GM13976 (cell line): Measurements from ENCODE around the gene P2RY13.

ENCODE experiments used
- DNase-seq: peaks from one replicate; pipeline ENCODE4 v3.0.0; 2012; ENCODE audit warnings: low spot score
- in situ Hi-C: fragments of 300-500 bp; cut with MboI; formaldehyde crosslinking; loops from one replicate; pipeline ENCODE4 v1.12.0; 2022; ENCODE audit warnings: low sequenced_read_pairs, mixed read lengths, inconsistent platforms; ENCODE audit not compliant: unreplicated experiment
- TF ChIP-seq, protein P1 (sequence below): IDR thresholded peaks from 2 replicates; pipeline ENCODE4 v1.5.1; 2012; ENCODE audit warnings: borderline replicate concordance, mild to moderate bottlenecking; ENCODE audit not compliant: insufficient read depth; ENCODE audit errors: extremely low read depth, missing control alignments, control extremely low read depth

The P2RY13 gene

DNA sequence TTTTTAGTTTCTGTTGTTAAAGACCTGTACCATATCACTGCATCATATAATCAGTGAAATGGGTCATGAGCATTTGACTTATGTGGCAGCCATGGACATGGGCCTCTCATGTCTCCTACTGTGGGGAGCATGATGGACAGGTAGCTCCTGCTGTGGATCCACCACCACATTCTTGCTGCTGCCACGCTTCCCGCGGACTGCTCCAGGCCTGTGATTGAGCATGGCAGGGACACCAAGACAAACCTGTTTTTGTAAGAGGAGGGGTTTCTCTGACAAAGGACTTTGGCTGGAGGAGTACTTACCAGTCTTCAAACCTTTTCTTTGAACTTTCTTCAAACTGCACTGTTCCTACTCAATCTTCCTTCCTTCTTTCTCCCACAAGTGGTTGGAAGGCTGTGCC, 33.1 kb downstream of the P2RY13 start:
- DNase-seq: no peak
- TF ChIP-seq, protein P1, sequence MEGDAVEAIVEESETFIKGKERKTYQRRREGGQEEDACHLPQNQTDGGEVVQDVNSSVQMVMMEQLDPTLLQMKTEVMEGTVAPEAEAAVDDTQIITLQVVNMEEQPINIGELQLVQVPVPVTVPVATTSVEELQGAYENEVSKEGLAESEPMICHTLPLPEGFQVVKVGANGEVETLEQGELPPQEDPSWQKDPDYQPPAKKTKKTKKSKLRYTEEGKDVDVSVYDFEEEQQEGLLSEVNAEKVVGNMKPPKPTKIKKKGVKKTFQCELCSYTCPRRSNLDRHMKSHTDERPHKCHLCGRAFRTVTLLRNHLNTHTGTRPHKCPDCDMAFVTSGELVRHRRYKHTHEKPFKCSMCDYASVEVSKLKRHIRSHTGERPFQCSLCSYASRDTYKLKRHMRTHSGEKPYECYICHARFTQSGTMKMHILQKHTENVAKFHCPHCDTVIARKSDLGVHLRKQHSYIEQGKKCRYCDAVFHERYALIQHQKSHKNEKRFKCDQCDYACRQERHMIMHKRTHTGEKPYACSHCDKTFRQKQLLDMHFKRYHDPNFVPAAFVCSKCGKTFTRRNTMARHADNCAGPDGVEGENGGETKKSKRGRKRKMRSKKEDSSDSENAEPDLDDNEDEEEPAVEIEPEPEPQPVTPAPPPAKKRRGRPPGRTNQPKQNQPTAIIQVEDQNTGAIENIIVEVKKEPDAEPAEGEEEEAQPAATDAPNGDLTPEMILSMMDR: no peak
- in situ Hi-C loops: no loop called here

DNA sequence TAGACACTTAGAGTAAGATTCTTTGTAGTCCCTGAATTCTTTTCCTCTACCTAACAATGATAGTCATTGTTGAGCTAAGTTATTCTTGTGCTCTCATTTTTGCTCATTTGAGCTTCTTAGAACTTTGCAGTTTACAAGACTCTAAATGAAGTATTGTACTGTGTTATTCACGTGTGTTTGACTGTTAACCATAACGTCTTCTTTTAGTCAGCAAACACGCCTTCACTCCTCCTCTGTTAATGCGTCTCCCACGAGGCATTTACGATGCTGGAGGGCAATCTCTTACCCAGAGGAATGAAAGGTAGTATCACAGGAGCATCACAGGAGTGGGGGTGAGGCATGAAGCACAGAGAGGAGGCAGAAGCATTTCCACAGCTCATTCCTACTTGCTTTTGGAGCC, 36.2 kb downstream of the P2RY13 start:
- TF ChIP-seq, protein P1: no peak
- no peak for DNase-seq
- in situ Hi-C loops: no loop called here

DNA sequence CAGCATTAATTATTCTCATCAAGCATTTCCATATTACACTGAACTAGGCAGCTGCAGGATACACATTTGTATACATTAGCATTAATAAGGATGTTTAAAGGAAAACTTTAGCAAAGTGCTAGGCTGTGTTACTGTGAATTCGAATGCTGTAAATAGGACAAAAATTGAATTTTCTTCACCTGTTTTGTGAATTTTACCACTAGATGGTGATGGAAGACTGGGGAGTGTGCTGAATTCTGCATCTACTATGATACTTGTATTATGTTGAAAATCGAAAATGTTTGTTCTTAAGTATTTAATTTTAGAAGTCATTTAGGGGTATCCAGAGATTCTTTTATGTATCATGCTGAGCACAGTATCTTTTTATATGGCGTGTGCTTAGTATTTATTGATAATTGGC, 38.7 kb downstream of the P2RY13 start:
- no peak for DNase-seq
- TF ChIP-seq, protein P1: no peak
- in situ Hi-C loops: no loop called here

DNA sequence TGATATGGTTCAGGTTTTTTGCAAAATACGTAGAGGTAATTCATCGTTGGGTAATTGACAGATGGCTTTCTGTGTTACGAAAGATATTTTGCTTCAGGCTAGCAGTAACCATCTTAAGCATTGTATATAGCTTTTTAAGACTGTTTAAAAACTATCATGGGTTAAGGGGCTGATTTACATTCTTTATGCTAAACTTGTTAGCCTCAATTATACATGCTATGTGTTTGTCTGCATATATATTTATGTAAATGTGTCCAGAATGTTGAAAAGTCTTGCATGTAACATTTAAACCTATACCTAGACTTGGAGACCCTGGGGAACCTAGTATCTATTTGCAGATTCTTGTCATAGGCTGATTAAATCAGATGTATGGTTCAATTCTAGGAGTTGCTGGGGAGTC, 39.9 kb downstream of the P2RY13 start:
- TF ChIP-seq, protein P1: no peak
- DNase-seq: no peak
- in situ Hi-C loops: no loop called here

DNA sequence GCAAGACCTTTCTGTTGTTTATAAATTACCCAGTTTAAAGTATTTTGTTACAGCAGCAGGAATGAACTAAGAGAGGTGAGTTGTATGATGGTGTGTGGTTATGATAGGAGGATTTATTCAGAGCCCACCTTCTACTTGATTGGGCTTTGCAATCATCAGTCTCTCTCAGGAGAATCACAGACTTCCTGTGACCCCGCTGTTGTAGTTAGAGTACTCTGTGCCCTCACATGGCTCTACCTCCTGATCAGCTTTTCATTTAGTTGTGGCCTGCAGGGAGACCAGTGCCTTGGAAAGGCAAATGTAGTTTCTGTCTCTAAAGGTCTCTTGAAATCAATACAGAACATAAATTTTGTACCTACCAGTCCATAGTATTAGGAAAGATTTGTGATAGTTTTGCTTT, 43.4 kb downstream of the P2RY13 start:
- in situ Hi-C loops: no loop called here
- no peak for DNase-seq
- TF ChIP-seq, protein P1: no peak

DNA sequence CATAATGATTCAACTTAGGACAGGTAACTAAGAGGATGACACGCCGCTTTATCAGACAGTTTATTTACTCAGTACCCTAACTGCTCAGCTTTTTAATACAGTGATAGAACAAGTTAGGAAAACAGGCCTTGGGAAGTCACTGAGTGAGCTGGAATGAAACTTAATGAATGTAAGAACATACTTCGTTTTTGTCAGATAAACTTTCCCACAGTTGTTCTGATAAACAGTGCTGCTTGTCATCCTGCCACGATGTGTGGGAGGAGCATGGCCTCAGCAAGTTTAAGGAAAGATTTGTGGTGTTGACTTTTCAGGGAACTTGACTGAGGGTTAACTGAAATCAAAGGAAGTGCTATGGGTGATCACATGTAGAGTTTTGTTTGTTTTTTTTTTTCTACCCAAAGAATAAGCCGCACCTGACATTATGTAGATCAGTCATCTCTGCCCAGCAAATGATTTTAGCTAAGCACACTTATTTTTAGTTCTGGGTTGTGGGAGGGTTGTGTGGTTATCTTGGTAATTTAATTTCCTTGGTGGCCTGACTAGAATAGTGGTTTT, 45.4 kb downstream of the P2RY13 start:
- in situ Hi-C loops: loop anchor here (5.0 kb wide), 2 partner anchors 57 to 117 kb away; no protein-coding TSS in a partner anchor
- no peak for DNase-seq
- TF ChIP-seq, protein P1: no peak
